Mucosa of stomach (tissue), 1 donor: ENCODE data around the gene WWP2.

Source experiments
- H3K27me3 ChIP-seq: one replicate; pipeline ENCODE4 v1.7.0; 2013; ENCODE audit warnings: mild to moderate bottlenecking, low read length; ENCODE audit not compliant: control insufficient read depth, insufficient read depth
- H3K36me3 ChIP-seq: one replicate; pipeline ENCODE4 v1.7.0; 2013; ENCODE audit warnings: low read length; ENCODE audit not compliant: control insufficient read depth, insufficient read depth
- H3K4me1 ChIP-seq: one replicate; pipeline ENCODE4 v1.7.0; 2013; ENCODE audit warnings: mild to moderate bottlenecking, low read length; ENCODE audit not compliant: control insufficient read depth, insufficient read depth
- H3K4me3 ChIP-seq: one replicate; pipeline ENCODE4 v1.7.0; 2013; ENCODE audit warnings: low read length
- H3K9ac ChIP-seq: one replicate; pipeline ENCODE4 v1.7.0; 2013; ENCODE audit warnings: mild to moderate bottlenecking, low read length, moderate library complexity
- H3K9me3 ChIP-seq: one replicate; pipeline ENCODE4 v1.7.0; 2013; ENCODE audit warnings: mild to moderate bottlenecking, low read length, moderate library complexity; ENCODE audit not compliant: control insufficient read depth
- donor health status: Pancreatic carcinoma.

Gene WWP2

DNA sequence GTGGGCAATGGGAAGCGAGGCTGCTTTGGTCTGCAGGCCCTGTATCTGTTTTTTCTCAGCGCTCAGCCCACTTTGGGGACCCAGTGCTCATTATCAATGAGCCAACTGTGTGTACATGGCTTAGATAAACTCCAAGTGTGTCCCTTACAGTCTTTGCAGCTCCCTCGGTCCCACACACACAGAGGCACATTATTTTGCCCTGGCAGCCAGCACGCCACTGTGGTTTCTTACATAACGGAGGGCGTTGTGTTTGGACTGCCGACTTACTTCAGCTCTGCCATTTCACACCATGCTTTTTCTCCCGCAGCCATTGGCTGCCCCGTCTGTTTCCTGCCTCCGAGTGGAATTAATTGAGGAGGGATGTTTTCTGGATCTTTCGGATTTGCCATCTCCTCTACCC is 132.5 kb downstream of the WWP2 start:
- no peak overlapping the region for H3K4me3 ChIP-seq
- no peaks in the 10 kb centered on the region for H3K27me3 ChIP-seq
- no peak overlapping the region for H3K9ac ChIP-seq
- no peaks in the 10 kb centered on the region for H3K9me3 ChIP-seq
- H3K4me1 ChIP-seq = peaks cover 22% of the 10 kb centered on the region
- no peaks in the 10 kb centered on the region for H3K36me3 ChIP-seq

DNA sequence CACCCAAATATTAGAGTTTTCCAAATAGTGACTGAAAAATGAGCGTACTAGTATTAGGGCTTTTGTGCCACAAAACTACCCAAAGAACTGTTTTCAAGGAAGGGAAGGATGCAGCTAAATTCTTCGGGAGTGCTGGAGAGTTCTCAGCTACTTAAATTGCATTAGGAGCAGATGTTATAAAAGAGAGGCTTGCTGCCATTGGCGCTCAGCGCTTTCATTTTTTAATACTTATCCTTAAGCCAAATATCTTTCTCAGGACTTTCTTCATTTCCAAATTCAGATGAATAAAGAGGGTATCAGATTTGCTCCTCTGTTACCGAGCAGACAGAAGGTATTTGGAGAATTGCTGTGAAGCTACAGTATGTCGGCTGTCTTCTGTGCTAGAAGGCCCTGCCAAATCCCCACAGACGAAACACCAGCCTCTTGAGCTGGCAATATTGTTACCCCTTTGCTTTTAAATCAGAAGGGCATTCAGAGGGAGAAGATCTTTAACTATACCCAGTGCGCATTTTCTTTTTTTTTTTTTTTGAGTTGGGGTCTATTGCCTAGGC is 141.8 kb downstream of the WWP2 start:
- Histone ChIP-seq H3K4me3 (no peak overlapping the region), H3K27me3 (no peaks in the 10 kb centered on the region), H3K9ac (no peak overlapping the region), H3K36me3 (no peaks in the 10 kb centered on the region), H3K4me1 (peaks cover 9% of the 10 kb centered on the region), H3K9me3 (no peaks in the 10 kb centered on the region)

DNA sequence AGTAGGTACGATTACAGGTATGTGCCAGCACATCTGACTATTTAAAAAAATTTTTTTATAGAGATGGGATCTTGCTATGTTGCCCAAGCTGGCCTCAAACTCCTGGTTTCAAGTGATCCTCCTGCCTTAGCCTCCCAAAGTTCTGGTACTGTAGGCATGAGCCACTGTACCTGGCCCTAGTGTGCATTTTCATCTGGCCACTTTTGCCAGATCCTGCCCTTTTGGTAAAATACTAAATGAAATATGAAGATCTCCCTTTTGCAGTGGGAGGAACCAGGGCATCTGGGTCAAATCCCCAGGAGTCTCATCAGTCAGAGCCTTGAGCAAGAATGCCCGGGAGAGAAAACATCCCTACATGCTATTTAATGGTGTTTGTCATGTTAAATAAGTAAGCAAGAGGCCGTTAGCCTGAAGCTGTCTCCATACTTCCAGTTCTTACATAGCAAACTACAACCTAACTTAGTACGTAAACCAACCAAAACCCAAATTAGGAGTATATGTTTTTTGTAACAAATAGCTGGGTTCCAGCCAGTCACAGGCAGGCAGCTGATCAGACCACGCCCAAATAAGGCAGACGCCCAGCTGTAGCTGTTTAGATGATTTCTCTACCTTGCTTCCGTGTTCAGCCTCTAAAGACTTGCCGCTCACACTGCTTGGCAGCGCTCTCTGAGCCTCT is 142.5 kb downstream of the WWP2 start:
- Histone ChIP-seq H3K4me3 (no peak overlapping the region), H3K36me3 (no peaks in the 10 kb centered on the region), H3K4me1 (peaks cover 10% of the 10 kb centered on the region), H3K9ac (no peak overlapping the region), H3K9me3 (no peaks in the 10 kb centered on the region), H3K27me3 (no peaks in the 10 kb centered on the region)

DNA sequence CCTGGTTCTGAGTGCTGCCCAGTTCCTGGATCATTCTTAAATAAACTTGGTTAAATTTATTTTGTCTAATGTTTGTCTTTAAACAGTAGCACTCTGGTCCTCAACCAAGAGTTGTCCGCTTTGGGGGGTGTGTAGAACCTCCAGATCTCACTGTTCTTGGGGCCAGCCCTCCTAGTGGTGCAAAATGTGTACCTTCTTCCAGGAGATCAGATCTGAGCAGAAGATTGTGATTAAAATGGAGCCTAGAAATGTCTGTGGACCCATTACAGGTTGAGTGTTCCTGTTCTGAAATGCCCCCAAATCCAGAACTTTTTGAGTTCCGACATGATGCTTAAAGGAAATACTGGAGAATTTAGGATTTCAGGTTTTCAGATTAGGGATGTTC is 143.0 kb downstream of the WWP2 start:
- Histone ChIP-seq H3K9me3 (no peaks in the 10 kb centered on the region), H3K4me1 (peaks cover 13% of the 10 kb centered on the region), H3K4me3 (no peak overlapping the region), H3K27me3 (no peaks in the 10 kb centered on the region), H3K36me3 (no peaks in the 10 kb centered on the region), H3K9ac (no peak overlapping the region)

DNA sequence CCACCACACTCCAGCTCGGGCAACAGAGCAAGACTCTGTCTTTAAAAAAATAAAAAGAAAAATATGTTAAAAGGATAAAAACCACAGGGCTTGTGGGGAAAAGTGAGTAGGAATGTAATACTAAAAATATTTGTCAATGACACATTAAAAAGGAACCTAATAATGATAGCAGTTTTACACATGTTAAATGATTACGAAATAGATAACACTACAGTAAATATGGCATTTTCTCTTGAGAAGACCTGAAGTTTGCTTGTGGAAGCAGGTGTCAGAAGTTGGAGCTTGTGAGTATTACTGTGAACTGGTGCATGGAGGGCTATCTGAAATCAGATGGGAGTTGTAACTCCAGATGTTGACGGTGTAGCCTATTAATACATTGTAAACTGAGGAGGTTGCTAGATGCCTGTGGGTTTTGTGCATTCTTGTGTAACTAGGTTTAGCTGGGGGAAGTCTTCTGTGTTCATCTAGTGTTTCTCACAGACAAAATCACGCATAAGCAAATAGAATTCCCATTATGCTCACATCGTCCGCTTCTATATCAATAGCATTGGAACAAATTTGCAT is 144.8 kb downstream of the WWP2 start:
- no peak overlapping the region for H3K4me3 ChIP-seq
- no peaks in the 10 kb centered on the region for H3K36me3 ChIP-seq
- H3K27me3 ChIP-seq = no peaks in the 10 kb centered on the region
- no peak overlapping the region for H3K9ac ChIP-seq
- H3K9me3 ChIP-seq = no peaks in the 10 kb centered on the region
- H3K4me1 ChIP-seq = peaks cover 17% of the 10 kb centered on the region

DNA sequence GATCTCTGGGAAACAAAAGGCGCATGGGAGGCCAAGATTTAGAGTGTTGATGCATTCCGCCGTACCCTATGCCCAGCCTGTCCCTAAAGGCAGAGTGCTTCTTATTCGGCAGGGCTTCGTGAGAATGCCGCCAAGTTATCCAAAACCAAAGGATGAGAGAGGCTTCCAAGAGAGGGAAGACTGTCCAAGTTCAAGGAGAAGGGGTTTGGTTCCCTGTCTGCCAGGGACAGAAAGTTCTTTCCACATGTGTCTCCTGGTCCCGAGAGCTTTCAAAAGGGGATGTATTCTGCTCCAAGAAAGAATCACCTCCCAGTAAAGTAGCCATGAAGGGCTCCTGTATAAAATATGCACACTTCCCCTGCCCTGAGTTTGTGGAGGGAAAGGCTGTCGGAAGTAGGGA is 146.9 kb downstream of the WWP2 start:
- Histone ChIP-seq H3K27me3 (no peaks in the 10 kb centered on the region), H3K4me3 (no peak overlapping the region), H3K4me1 (peaks cover 17% of the 10 kb centered on the region), H3K36me3 (no peaks in the 10 kb centered on the region), H3K9me3 (no peaks in the 10 kb centered on the region), H3K9ac (no peak overlapping the region)

DNA sequence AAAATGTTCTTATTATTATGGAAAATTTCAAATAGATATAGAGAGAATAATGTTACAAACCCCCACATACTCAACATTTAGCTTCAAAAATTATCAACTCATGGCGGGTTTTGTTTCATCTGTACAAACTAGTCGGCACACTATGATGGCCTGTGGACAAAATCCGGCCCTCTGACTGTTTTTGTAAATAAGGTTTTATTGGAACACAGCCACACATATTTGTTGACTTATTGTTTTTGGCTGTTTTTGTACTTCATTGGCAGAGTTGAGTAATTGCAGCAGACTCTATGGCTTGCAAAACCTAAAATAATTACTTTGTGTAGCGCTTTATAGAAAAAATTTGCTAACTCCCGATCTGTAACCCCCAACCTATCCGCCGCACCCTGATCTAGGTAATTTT is 147.6 kb downstream of the WWP2 start:
- Histone ChIP-seq H3K9ac (no peak overlapping the region), H3K9me3 (no peaks in the 10 kb centered on the region), H3K27me3 (no peaks in the 10 kb centered on the region), H3K4me3 (no peak overlapping the region), H3K4me1 (peaks cover 13% of the 10 kb centered on the region), H3K36me3 (no peaks in the 10 kb centered on the region)

DNA sequence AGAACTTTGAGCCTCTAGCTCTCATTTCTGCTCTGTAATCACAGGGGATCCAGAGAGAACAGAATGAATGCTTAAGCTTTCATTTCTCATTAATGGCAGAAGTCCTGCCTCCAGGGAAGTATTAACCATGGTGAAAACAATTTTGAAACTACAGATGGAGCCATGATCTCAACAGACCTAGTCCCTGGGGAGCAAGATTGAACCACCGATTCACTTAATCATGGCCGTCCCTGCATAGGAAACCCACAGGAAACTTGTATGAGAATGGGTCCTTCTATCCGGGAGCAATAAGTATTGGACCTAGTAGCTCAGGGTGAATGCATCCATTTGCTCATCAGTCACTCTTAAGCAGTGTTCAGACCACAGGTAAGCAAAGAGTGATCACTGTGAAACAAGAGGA is 148.8 kb downstream of the WWP2 start:
- no peaks in the 10 kb centered on the region for H3K36me3 ChIP-seq
- no peak overlapping the region for H3K4me3 ChIP-seq
- H3K9me3 ChIP-seq = no peaks in the 10 kb centered on the region

DNA sequence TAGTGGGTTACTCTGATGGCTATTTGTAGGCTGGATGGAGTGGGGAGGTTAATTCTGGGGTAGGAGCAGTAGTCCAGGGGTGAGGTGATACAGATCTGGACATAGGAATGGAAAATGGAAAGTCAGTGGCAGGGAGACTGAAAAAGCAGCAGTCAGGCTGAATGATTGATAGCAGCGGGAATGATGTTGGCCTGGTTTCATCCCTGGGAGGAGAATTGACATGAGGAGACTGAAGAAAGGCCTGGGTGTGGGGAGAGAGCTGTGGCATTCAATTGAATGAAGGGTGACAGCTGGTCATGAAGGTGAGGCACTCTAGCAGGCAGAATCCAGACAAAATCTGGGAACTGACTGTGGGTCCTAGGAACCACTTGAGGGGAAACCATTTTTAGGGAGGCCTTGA is 154.3 kb downstream of the WWP2 start:
- Histone ChIP-seq H3K36me3 (no peaks in the 10 kb centered on the region), H3K27me3 (no peaks in the 10 kb centered on the region), H3K4me3 (no peak overlapping the region), H3K9ac (no peak overlapping the region), H3K4me1 (no peaks in the 10 kb centered on the region), H3K9me3 (no peaks in the 10 kb centered on the region)

More for the DNA sequence above, 148.8 kb downstream of the WWP2 start:
- no peaks in the 10 kb centered on the region for H3K27me3 ChIP-seq
- no peak overlapping the region for H3K9ac ChIP-seq
- peaks cover 8% of the 10 kb centered on the region for H3K4me1 ChIP-seq

DNA sequence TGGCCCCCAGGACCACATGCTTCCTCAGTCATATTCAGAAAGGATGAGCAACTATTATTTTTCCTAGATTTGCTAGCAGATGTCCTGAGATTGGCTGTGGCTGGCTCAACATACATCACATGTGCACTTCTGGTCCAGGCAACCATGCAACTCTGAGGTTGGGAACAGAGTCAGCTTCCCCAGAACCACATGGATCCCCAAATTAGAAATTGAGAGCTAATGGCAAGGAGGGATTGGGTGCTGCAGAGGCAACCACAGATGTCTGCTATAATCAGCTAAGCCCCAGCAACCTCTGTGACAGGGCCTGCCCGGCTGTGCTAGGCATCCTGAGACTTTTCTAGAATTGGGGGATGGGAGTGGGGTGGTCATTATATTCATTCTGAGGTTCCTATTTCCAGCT is 155.2 kb downstream of the WWP2 start:
- no peaks in the 10 kb centered on the region for H3K4me1 ChIP-seq
- no peaks in the 10 kb centered on the region for H3K36me3 ChIP-seq
- no peak overlapping the region for H3K9ac ChIP-seq
- no peaks in the 10 kb centered on the region for H3K9me3 ChIP-seq
- H3K27me3 ChIP-seq = no peaks in the 10 kb centered on the region
- no peak overlapping the region for H3K4me3 ChIP-seq

DNA sequence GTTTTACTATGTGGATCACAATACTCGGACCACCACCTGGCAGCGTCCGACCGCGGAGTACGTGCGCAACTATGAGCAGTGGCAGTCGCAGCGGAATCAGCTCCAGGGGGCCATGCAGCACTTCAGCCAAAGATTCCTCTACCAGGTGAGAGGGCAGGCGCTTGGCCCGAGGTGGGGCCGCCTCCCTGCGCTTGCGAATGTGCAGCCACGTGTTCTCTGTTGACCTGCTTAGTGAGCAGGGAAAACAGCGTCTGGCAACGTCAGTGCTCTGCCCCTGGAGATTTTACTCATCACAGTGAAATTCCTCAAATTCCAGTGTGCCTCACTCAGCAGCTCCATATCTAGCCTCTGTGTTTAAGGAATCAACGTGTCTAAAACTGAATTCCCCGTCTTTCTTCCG is 155.6 kb downstream of the WWP2 start:
- Histone ChIP-seq H3K9me3 (no peaks in the 10 kb centered on the region), H3K9ac (no peak overlapping the region), H3K27me3 (no peaks in the 10 kb centered on the region), H3K4me1 (no peaks in the 10 kb centered on the region), H3K4me3 (no peak overlapping the region), H3K36me3 (no peaks in the 10 kb centered on the region)

DNA sequence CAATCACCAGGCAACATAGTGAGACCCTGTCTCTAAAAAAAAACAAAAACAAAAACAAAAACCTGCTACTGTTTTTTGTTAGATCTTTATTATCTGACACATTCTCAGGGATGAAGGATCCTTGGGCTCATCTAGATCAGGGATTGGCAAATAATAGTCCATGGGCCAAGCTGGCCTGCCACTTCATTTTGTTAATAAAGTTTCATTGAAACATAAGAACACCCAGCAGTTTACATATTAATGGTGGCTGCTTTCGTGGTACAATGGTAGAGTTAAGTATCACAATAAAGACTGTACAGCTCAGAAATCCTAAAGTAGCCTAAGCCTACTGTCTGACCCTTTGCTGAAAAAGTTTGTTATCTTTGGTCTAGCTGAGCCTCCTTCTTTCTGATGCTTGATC is 156.1 kb downstream of the WWP2 start:
- no peaks in the 10 kb centered on the region for H3K27me3 ChIP-seq

More for the DNA sequence above, 156.1 kb downstream of the WWP2 start:
- Histone ChIP-seq H3K4me1 (no peaks in the 10 kb centered on the region), H3K9ac (no peak overlapping the region), H3K9me3 (no peaks in the 10 kb centered on the region), H3K36me3 (no peaks in the 10 kb centered on the region), H3K4me3 (no peak overlapping the region)
